Measurements from ENCODE around the gene SUDS3. TPM values are rescaled to one million over a fixed set of nuclear protein-coding genes. Genes with fewer than 3 reads are reported as not detected.

Gene SUDS3
- total and polyA plus RNA-seq, 4 donors: 6.7 to 22.8 (median 12.3) TPM

DNA sequence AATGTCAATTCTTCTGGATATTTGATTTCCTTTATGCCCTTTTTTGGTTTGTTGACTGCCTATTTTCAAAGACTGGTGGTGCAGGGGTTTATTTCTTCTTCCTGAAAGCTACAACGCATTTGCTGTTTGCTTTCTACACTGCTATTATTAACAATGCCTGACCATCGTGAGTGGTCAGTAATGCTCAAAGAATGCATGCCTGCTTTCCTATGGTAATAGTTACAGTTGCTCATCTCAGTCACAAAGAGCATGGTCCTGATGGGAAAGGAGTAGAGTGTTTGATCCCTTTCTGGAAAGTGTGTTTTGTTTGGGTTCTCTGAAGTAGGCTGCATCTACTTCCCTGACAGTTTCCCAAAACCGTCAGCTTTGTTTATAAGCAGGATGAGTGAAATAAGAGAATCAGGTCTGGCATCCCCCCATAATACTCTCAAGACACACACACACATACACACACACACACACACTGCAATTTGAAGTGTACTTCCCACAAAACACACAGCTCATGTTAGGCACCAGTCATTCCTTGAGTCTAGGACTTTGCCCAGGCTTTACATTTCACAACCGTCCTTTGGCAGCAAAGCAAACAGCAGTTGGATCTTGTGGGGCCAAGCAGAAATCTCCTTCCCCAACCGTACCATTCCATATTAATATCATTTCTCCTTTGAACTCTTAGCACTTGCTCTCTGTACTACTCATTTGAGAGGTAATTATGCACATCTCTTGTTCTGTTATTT lies 56.6 kb downstream of the SUDS3 start:
- TF ChIP-seq HNF4A (conservative IDR thresholded peaks at IDR 0.05) (peak in 1 of 2 donors; percentile 28), JUND (IDR thresholded peaks at IDR 0.05) (no peak), FOXA2 (IDR thresholded peaks at IDR 0.05) (no peak)
- H3K9ac ChIP-seq (ENCODE audit: low read depth in 1 of 2, low read length in 2 of 2): no peak overlapping the region
- peaks cover 0 to 3% (median 0%) of the 10 kb centered on the region in 4 donors for H3K27me3 ChIP-seq (ENCODE audit: control insufficient read depth in 4 of 4, insufficient read depth in 4 of 4, low read length in 3 of 4)
- 53% methylated on average over 5 of the region's 5 CpGs for WGBS
- no peak overlapping the region for H3K27ac ChIP-seq (ENCODE audit: low read depth in 1 of 2, low read length in 2 of 2)
- H3K4me3 ChIP-seq (ENCODE audit: low read depth in 1 of 3, low read length in 3 of 3): no peak overlapping the region
- DNase-seq (ENCODE audit: low spot score): no peak
- no peaks in the 10 kb centered on the region for H3K36me3 ChIP-seq (ENCODE audit: control insufficient read depth in 4 of 4, insufficient read depth in 3 of 4, low read depth in 1 of 4, low read length in 3 of 4)
- H3K4me1 ChIP-seq (ENCODE audit: control insufficient read depth in 4 of 4, insufficient read depth in 4 of 4, low read length in 3 of 4): no peaks in the 10 kb centered on the region
- no peaks in the 10 kb centered on the region for H3K9me3 ChIP-seq (ENCODE audit: control insufficient read depth in 4 of 4, low read length in 3 of 4)

GRCh38 chr12:118436002-118436730 lies 59.8 kb downstream of the SUDS3 start:
- Histone ChIP-seq H3K9me3 (ENCODE audit: control insufficient read depth in 4 of 4, low read length in 3 of 4) (no peaks in the 10 kb centered on the region), H3K27ac (ENCODE audit: low read depth in 1 of 2, low read length in 2 of 2) (no peak overlapping the region), H3K36me3 (ENCODE audit: control insufficient read depth in 4 of 4, insufficient read depth in 3 of 4, low read depth in 1 of 4, low read length in 3 of 4) (no peaks in the 10 kb centered on the region), H3K9ac (ENCODE audit: low read depth in 1 of 2, low read length in 2 of 2) (no peak overlapping the region), H3K27me3 (ENCODE audit: control insufficient read depth in 4 of 4, insufficient read depth in 4 of 4, low read length in 3 of 4) (peaks cover 0 to 3% (median 0%) of the 10 kb centered on the region in 4 donors), H3K4me3 (ENCODE audit: low read depth in 1 of 3, low read length in 3 of 3) (no peak overlapping the region), H3K4me1 (ENCODE audit: control insufficient read depth in 4 of 4, insufficient read depth in 4 of 4, low read length in 3 of 4) (no peaks in the 10 kb centered on the region)
- TF ChIP-seq MAX (IDR thresholded peaks at IDR 0.05): no peak
- no peak for TF ChIP-seq FOXA2 (IDR thresholded peaks at IDR 0.05)
- TF ChIP-seq, protein P1, sequence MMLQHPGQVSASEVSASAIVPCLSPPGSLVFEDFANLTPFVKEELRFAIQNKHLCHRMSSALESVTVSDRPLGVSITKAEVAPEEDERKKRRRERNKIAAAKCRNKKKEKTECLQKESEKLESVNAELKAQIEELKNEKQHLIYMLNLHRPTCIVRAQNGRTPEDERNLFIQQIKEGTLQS (IDR thresholded peaks at IDR 0.05): no peak
- TF ChIP-seq RAD21 (IDR thresholded peaks at IDR 0.05): peak; percentile 50 to 59
- TF ChIP-seq JUND (IDR thresholded peaks at IDR 0.05): no peak
- TF ChIP-seq TAF1 (conservative IDR thresholded peaks at IDR 0.05): no peak
- no peak for TF ChIP-seq YY1 (IDR thresholded peaks at IDR 0.05)
- TF ChIP-seq RXRA (IDR thresholded peaks at IDR 0.05): no peak
- TF ChIP-seq GABPA (IDR thresholded peaks at IDR 0.05 in 1 of 2, conservative IDR thresholded peaks at IDR 0.05 in 1 of 2): no peak
- no peak for TF ChIP-seq HNF4A (conservative IDR thresholded peaks at IDR 0.05)
- no peak for TF ChIP-seq ZBTB33 (IDR thresholded peaks at IDR 0.05)
- TF ChIP-seq, protein P2, sequence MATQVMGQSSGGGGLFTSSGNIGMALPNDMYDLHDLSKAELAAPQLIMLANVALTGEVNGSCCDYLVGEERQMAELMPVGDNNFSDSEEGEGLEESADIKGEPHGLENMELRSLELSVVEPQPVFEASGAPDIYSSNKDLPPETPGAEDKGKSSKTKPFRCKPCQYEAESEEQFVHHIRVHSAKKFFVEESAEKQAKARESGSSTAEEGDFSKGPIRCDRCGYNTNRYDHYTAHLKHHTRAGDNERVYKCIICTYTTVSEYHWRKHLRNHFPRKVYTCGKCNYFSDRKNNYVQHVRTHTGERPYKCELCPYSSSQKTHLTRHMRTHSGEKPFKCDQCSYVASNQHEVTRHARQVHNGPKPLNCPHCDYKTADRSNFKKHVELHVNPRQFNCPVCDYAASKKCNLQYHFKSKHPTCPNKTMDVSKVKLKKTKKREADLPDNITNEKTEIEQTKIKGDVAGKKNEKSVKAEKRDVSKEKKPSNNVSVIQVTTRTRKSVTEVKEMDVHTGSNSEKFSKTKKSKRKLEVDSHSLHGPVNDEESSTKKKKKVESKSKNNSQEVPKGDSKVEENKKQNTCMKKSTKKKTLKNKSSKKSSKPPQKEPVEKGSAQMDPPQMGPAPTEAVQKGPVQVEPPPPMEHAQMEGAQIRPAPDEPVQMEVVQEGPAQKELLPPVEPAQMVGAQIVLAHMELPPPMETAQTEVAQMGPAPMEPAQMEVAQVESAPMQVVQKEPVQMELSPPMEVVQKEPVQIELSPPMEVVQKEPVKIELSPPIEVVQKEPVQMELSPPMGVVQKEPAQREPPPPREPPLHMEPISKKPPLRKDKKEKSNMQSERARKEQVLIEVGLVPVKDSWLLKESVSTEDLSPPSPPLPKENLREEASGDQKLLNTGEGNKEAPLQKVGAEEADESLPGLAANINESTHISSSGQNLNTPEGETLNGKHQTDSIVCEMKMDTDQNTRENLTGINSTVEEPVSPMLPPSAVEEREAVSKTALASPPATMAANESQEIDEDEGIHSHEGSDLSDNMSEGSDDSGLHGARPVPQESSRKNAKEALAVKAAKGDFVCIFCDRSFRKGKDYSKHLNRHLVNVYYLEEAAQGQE (IDR thresholded peaks at IDR 0.05): no peak
- TF ChIP-seq, protein P3, sequence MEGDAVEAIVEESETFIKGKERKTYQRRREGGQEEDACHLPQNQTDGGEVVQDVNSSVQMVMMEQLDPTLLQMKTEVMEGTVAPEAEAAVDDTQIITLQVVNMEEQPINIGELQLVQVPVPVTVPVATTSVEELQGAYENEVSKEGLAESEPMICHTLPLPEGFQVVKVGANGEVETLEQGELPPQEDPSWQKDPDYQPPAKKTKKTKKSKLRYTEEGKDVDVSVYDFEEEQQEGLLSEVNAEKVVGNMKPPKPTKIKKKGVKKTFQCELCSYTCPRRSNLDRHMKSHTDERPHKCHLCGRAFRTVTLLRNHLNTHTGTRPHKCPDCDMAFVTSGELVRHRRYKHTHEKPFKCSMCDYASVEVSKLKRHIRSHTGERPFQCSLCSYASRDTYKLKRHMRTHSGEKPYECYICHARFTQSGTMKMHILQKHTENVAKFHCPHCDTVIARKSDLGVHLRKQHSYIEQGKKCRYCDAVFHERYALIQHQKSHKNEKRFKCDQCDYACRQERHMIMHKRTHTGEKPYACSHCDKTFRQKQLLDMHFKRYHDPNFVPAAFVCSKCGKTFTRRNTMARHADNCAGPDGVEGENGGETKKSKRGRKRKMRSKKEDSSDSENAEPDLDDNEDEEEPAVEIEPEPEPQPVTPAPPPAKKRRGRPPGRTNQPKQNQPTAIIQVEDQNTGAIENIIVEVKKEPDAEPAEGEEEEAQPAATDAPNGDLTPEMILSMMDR (IDR thresholded peaks at IDR 0.05; ENCODE audit: low read depth, low read length, missing input control): peak; percentile 17
- no peak for TF ChIP-seq FOXA1 (IDR thresholded peaks at IDR 0.05)
- 72% methylated on average over 10 of the region's 10 CpGs for WGBS
- no peak for DNase-seq (ENCODE audit: low spot score)
